GM18867 (cell line): ENCODE data around the gene ZNF155.
A peak's percentile ranks its signal among the peaks of the same experiment; 100 is the strongest.

Experiments
- ATAC-seq: cut with Tn5 transposase; IDR thresholded peaks from one replicate; pipeline ENCODE4 v1.9.1; 2021; ENCODE audit warnings: mild to moderate bottlenecking, moderate library complexity; ENCODE audit not compliant: unreplicated experiment

The ZNF155 gene

GRCh38 chr19:44003461-44004009, 19.5 kb downstream of the ZNF155 start:
- ATAC-seq: no peak

- ATAC-seq: no peak
Observed at GRCh38 chr19:44005973-44006372, 22.0 kb downstream of the ZNF155 start.

- no peak for ATAC-seq
Observed at GRCh38 chr19:44007473-44007872, 23.5 kb downstream of the ZNF155 start.

- ATAC-seq: no peak
Observed at GRCh38 chr19:44010468-44010867, 26.5 kb downstream of the ZNF155 start.

- ATAC-seq: no peak
Observed at GRCh38 chr19:44019498-44019897, 35.5 kb downstream of the ZNF155 start.

- no peak for ATAC-seq
Observed at GRCh38 chr19:44021221-44021620, 37.2 kb downstream of the ZNF155 start.

- no peak for ATAC-seq
Observed at GRCh38 chr19:44024900-44025216, 40.9 kb downstream of the ZNF155 start.

GRCh38 chr19:44025217-44025936, 41.4 kb downstream of the ZNF155 start, which contains the start of gene ZNF222:
ZNF222 (plus strand) TSS chr19:44025379; CDS start chr19:44025437, 58 bp downstream.
- peak; percentile 85 for ATAC-seq

GRCh38 chr19:44026622-44027021, 42.6 kb downstream of the ZNF155 start:
- no peak for ATAC-seq

- ATAC-seq: no peak
Observed at GRCh38 chr19:44032001-44032610, 48.1 kb downstream of the ZNF155 start.

GRCh38 chr19:44042147-44042546, 58.2 kb downstream of the ZNF155 start:
- no peak for ATAC-seq
